H1 (cell line): Measurements from ENCODE around the gene ERAP2. TPM values are rescaled to one million over a fixed set of nuclear protein-coding genes. Genes with fewer than 3 reads are reported as not detected.

Source experiments
- CTCF ChIA-PET: fragments of 300-600 bp; sonication (Branson Sonifier 250); formaldehyde crosslinking; loops from one replicate; lab custom pipeline; 2021; ENCODE audit not compliant: partially characterized antibody; lab: Charles Lee
- POLR2A ChIA-PET: fragments of 300-600 bp; sonication (Branson Sonifier 250); formaldehyde crosslinking; loops from one replicate; lab custom pipeline; 2021; ENCODE audit warnings: inconsistent platforms; ENCODE audit not compliant: partially characterized antibody; lab: Charles Lee
- DNase-seq, 2 experiments: peaks; one replicate each; pipeline versions ENCODE4 v3.0.0 to v3.0.0-alpha.2; 2010 to 2022; ENCODE audit warnings: low spot score in 2 of 2, low read depth in 1 of 2, mixed read lengths in 1 of 2
- FAIRE-seq: peaks from 2 replicates; lab custom pipeline; 2011; peaks lifted over from hg19 to GRCh38; lab: Jason Lieb, UNC
- H2AFZ ChIP-seq: 2 replicates; pipeline ENCODE4 v1.8.1; 2012; ENCODE audit warnings: low read length, inconsistent platforms
- H2AK5ac ChIP-seq: 2 replicates; pipeline ENCODE4 v1.6.1; 2013; ENCODE audit warnings: low read depth, low read length
- H2BK120ac ChIP-seq: replicated peaks from 2 replicates; pipeline ENCODE3; 2013; ENCODE audit warnings: low read depth, low read length, inconsistent platforms
- H2BK12ac ChIP-seq: 2 replicates; pipeline ENCODE4 v1.6.1; 2013; ENCODE audit warnings: low read depth, low read length
- H2BK15ac ChIP-seq: 2 replicates; pipeline ENCODE4 v1.6.1; 2013; ENCODE audit warnings: low read length
- H2BK20ac ChIP-seq: 2 replicates; pipeline ENCODE4 v1.6.1; 2013; ENCODE audit warnings: low read length
- H2BK5ac ChIP-seq: 2 replicates; pipeline ENCODE4 v1.6.1; 2013; ENCODE audit warnings: low read depth, low read length
- H3K14ac ChIP-seq: 2 replicates; pipeline ENCODE4 v1.6.1; 2013; ENCODE audit warnings: inconsistent platforms; ENCODE audit not compliant: insufficient read length
- H3K18ac ChIP-seq: 2 replicates; pipeline ENCODE4 v1.6.1; 2013; ENCODE audit warnings: low read length; ENCODE audit errors: extremely low read depth
- H3K23ac ChIP-seq: 2 replicates; pipeline ENCODE4 v1.6.1; 2013; ENCODE audit warnings: inconsistent platforms; ENCODE audit not compliant: insufficient read length
- H3K23me2 ChIP-seq: 2 replicates; pipeline ENCODE4 v1.6.1; 2013; ENCODE audit warnings: low read depth, low read length
- H3K27ac ChIP-seq: 2 replicates; pipeline ENCODE4 v1.6.1; 2011; ENCODE audit warnings: low read depth, low read length, inconsistent platforms
- H3K27me3 ChIP-seq, 4 experiments: replicated peaks in 1 of 4; 1 replicate in 1 of 4; 2 replicates in 3 of 4; pipeline versions ENCODE4 v1.6.1 to v1.8.1; 2011 to 2013; ENCODE audit warnings: low read length in 3 of 4, mild to moderate bottlenecking in 3 of 4, inconsistent platforms in 2 of 4, mixed read lengths in 2 of 4, moderate library complexity in 1 of 4; ENCODE audit not compliant: control insufficient read depth in 3 of 4, insufficient read depth in 3 of 4; ENCODE audit errors: extremely low read depth in 1 of 4
- H3K36me3 ChIP-seq, 4 experiments: 2 replicates each; pipeline versions ENCODE4 v1.6.1 to v1.8.1; 2011 to 2013; ENCODE audit warnings: mild to moderate bottlenecking in 4 of 4, low read length in 3 of 4, moderate library complexity in 2 of 4, control low read depth in 1 of 4, inconsistent platforms in 1 of 4; ENCODE audit not compliant: insufficient read depth in 4 of 4, control insufficient read depth in 2 of 4
- H3K4ac ChIP-seq: replicated peaks from 2 replicates; pipeline ENCODE3; 2013; ENCODE audit warnings: low read length, low read depth, mixed read lengths, inconsistent platforms; ENCODE audit not compliant: insufficient read length
- H3K4me1 ChIP-seq, 4 experiments: replicated peaks in 1 of 4; 1 replicate in 1 of 4; 2 replicates in 3 of 4; pipeline versions ENCODE4 v1.6.1 to v1.8.1; 2011 to 2013; ENCODE audit warnings: low read length in 3 of 4, inconsistent platforms in 2 of 4, mixed read lengths in 1 of 4; ENCODE audit not compliant: insufficient read depth in 4 of 4, control insufficient read depth in 3 of 4
- H3K4me2 ChIP-seq, 2 experiments: 2 replicates each; pipeline versions ENCODE4 v1.6.1 to v1.8.1; 2011 to 2013; ENCODE audit warnings: low read depth in 2 of 2, low read length in 2 of 2, control low read depth in 1 of 2, inconsistent platforms in 1 of 2, mild to moderate bottlenecking in 1 of 2; ENCODE audit not compliant: insufficient read depth in 1 of 2
- H3K4me3 ChIP-seq, 4 experiments: fragments of 200-600, 300-600 bp in 1 of 4; sonication (generic), shearing (Covaris generic), sonication (Bioruptor Twin) in 1 of 4; 2 replicates each; pipeline versions ENCODE4 v1.5.1 to v1.8.1; 2011 to 2016; ENCODE audit warnings: low read length in 4 of 4, low read depth in 3 of 4, control low read depth in 2 of 4, inconsistent platforms in 2 of 4, mild to moderate bottlenecking in 2 of 4, mixed read lengths in 1 of 4, moderate library complexity in 1 of 4; ENCODE audit not compliant: insufficient read depth in 2 of 4; ENCODE audit errors: extremely low read depth in 1 of 4
- H3K56ac ChIP-seq: replicated peaks from 2 replicates; pipeline ENCODE3; 2013; ENCODE audit warnings: low read depth, mild to moderate bottlenecking, mixed read lengths, low read length, inconsistent platforms; ENCODE audit not compliant: insufficient read length
- H3K79me1 ChIP-seq: 2 replicates; pipeline ENCODE4 v1.6.1; 2013; ENCODE audit warnings: low read depth, low read length, control low read depth
- H3K79me2 ChIP-seq, 2 experiments: 2 replicates each; pipeline versions ENCODE4 v1.6.1 to v1.8.1; 2012 to 2013; ENCODE audit warnings: low read length in 2 of 2, mild to moderate bottlenecking in 2 of 2, inconsistent platforms in 1 of 2; ENCODE audit not compliant: insufficient read depth in 2 of 2, control insufficient read depth in 1 of 2
- H3K9ac ChIP-seq, 4 experiments: replicated peaks in 1 of 4; 1 replicate in 1 of 4; 2 replicates in 3 of 4; pipeline versions ENCODE4 v1.6.1 to v1.8.1; 2011 to 2013; ENCODE audit warnings: low read depth in 3 of 4, low read length in 3 of 4, control low read depth in 2 of 4, mild to moderate bottlenecking in 2 of 4, moderate library complexity in 2 of 4, inconsistent platforms in 1 of 4; ENCODE audit errors: extremely low read depth in 1 of 4
- H3K9me3 ChIP-seq, 2 experiments: 2 replicates each; pipeline versions ENCODE4 v1.6.1 to v1.8.1; 2012 to 2013; ENCODE audit warnings: mild to moderate bottlenecking in 2 of 2, moderate library complexity in 2 of 2, control low read depth in 1 of 2, inconsistent platforms in 1 of 2, low read depth in 1 of 2, low read length in 1 of 2, mixed read lengths in 1 of 2; ENCODE audit not compliant: insufficient read depth in 2 of 2
- H4K20me1 ChIP-seq, 2 experiments: replicated peaks in 1 of 2; 2 replicates each; pipeline versions ENCODE3 to v1.8.1; 2011 to 2013; ENCODE audit warnings: inconsistent platforms in 2 of 2, low read length in 2 of 2, mild to moderate bottlenecking in 1 of 2; ENCODE audit not compliant: insufficient read depth in 2 of 2, control insufficient read depth in 1 of 2
- H4K5ac ChIP-seq: 2 replicates; pipeline ENCODE4 v1.6.1; 2013; ENCODE audit warnings: low read length, low read depth, mixed read lengths, inconsistent platforms; ENCODE audit not compliant: insufficient read length
- H4K8ac ChIP-seq: 2 replicates; pipeline ENCODE4 v1.8.0; 2013; ENCODE audit warnings: mild to moderate bottlenecking, moderate library complexity, low read length, inconsistent platforms; ENCODE audit not compliant: insufficient read depth; ENCODE audit errors: extremely low read depth
- H4K91ac ChIP-seq: replicated peaks from 2 replicates; pipeline ENCODE3; 2013; ENCODE audit warnings: low read length, mixed read lengths, inconsistent platforms; ENCODE audit not compliant: insufficient read length
- ASH2L ChIP-seq: fragments of 200-600, 300-600 bp; sonication (generic); IDR thresholded peaks from one replicate; pipeline ENCODE4 v1.7.1; 2017; ENCODE audit warnings: low read length
- CBX8 ChIP-seq: fragments of 300-800, 300-1000 bp; sonication (generic); IDR thresholded peaks from 2 replicates; pipeline ENCODE4 v1.7.1; 2016; ENCODE audit warnings: low read depth, low read length, borderline replicate concordance
- EP300 ChIP-seq, 2 experiments: IDR thresholded peaks; 1 replicate in 1 of 2; 2 replicates in 1 of 2; pipeline ENCODE4 v1.6.1; 2011 to 2012; ENCODE audit warnings: low read depth in 2 of 2, low read length in 2 of 2, mild to moderate bottlenecking in 2 of 2, borderline replicate concordance in 1 of 2, inconsistent platforms in 1 of 2, moderate library complexity in 1 of 2
- HDAC2 ChIP-seq, 2 experiments: fragments of 300-600 bp in 1 of 2; sonication (generic) in 1 of 2; IDR thresholded peaks; 2 replicates each; pipeline ENCODE4 v1.6.1; 2011 to 2012; ENCODE audit warnings: low read depth in 2 of 2, low read length in 2 of 2, mild to moderate bottlenecking in 2 of 2, moderate library complexity in 2 of 2, borderline replicate concordance in 1 of 2, inconsistent platforms in 1 of 2
- PHF8 ChIP-seq: fragments of 200-600 bp; sonication (generic); conservative IDR thresholded peaks from 2 replicates; pipeline ENCODE4 v1.7.1; 2012; ENCODE audit warnings: low read depth, mild to moderate bottlenecking, inconsistent platforms, low read length, moderate library complexity
- RXRA ChIP-seq: IDR thresholded peaks from 2 replicates; pipeline ENCODE4 v1.6.1; 2011; ENCODE audit warnings: low read depth, mild to moderate bottlenecking, low read length, moderate library complexity; ENCODE audit not compliant: insufficient read depth
- SIRT6 ChIP-seq: IDR thresholded peaks from one replicate; pipeline ENCODE4 v1.7.1; 2012; ENCODE audit warnings: low read length, inconsistent platforms
- TAF7 ChIP-seq: optimal IDR thresholded peaks from 2 replicates; pipeline ENCODE3; 2011; ENCODE audit warnings: low read depth, mild to moderate bottlenecking, inconsistent platforms, low read length, moderate library complexity, borderline replicate concordance
- WGBS, 2 experiments: shearing (Covaris generic) in 1 of 2; methylation state at CpG; one replicate each; pipeline versions ENCODE4 v1.1.6 to v1.1.7; 2013 to 2015; ENCODE audit warnings: low lambda C conversion rate in 2 of 2, mixed read lengths in 2 of 2, inconsistent platforms in 1 of 2, low coverage in 1 of 2, missing lambda C conversion rate in 1 of 2; ENCODE audit not compliant: insufficient replicate concordance in 2 of 2, insufficient coverage in 1 of 2, insufficient read length in 1 of 2; ENCODE audit errors: extremely low coverage in 1 of 2, missing lambda C conversion rate in 1 of 2; 5-methylcytosine and 5-hydroxymethylcytosine counted together
- polyA plus RNA-seq, 7 experiments: library from polyadenylated mRNA; depleted of rRNA in 3 of 7; stranded (reverse) in 5 of 7; unstranded in 2 of 7; fragments of >200 nt in 5 of 7; fragments of 200-250 nt in 2 of 7; gene quantifications; 1 replicate in 5 of 7; 2 replicates in 1 of 7; 4 replicates in 1 of 7; pipeline versions ENCODE4 v1.2.1 to v1.2.3, GENCODE V29; 2011 to 2013; ENCODE audit warnings: missing spikeins in 2 of 7, mixed read lengths in 2 of 7
- total RNA-seq: library from RNA; stranded (reverse); fragmentation: NEBNext Ultra II Directional; extraction: Animal tissue kit (Norgen Biotek cat#: 25700); gene quantifications from 2 replicates; pipeline ENCODE4 v1.2.1, GENCODE V29; 2021
- TF ChIP-seq, protein P1 (sequence below): IDR thresholded peaks from 2 replicates; pipeline ENCODE4 v1.6.1; 2012; ENCODE audit warnings: inconsistent platforms

The ERAP2 gene
- total and polyA plus RNA-seq, 2 of the 8 experiments (the other 6 are each of a cell fraction or from before 2014, with no cell fraction given): 0.14 TPM; not detected in 1

DNA sequence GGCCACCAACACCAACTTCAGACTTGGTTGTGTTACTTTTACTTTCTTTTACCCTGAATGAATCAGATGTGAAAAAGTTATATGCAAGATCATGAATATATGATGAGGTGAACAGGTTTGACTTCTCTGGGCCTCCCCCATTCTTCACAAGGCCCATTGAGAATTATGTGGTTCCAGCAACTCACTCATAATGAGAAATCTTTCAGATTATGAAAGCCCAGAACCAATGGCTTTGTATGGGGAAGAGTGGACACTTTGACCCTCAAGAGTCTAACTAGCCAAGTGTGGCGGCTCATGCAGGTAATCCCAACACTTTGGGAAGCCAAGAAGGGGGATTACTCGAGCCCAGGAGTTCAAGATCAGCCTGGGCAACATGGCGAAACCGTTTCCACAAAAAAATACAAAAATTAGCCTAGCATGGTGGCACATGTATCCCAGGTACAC lies 43.5 kb downstream of the ERAP2 start:
- H4K20me1 ChIP-seq: no peaks in the 10 kb centered on the region
- no peak for TF ChIP-seq SIRT6
- TF ChIP-seq EP300 (IDR thresholded peaks at IDR 0.05; ENCODE audit: borderline replicate concordance in 1 of 2, low read depth in 2 of 2, low read length in 2 of 2): no peak
- no peak for TF ChIP-seq PHF8
- no peak for TF ChIP-seq ASH2L
- no peak for TF ChIP-seq RXRA
- no peak for TF ChIP-seq HDAC2 (IDR thresholded peaks at IDR 0.05; ENCODE audit: borderline replicate concordance in 1 of 2, low read depth in 2 of 2, low read length in 2 of 2)
- TF ChIP-seq CBX8: no peak
- no peak for TF ChIP-seq TAF7
- TF ChIP-seq, protein P1, sequence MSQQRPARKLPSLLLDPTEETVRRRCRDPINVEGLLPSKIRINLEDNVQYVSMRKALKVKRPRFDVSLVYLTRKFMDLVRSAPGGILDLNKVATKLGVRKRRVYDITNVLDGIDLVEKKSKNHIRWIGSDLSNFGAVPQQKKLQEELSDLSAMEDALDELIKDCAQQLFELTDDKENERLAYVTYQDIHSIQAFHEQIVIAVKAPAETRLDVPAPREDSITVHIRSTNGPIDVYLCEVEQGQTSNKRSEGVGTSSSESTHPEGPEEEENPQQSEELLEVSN: no peak
- TF ChIP-seq, all 59 proteins: peak for 0
- H4K5ac ChIP-seq: no peak overlapping the region
- H3K4ac ChIP-seq: no peak overlapping the region
- DNase-seq (no peak), FAIRE-seq (no peak)
- H3K56ac ChIP-seq: no peak overlapping the region
- no peak overlapping the region for H3K23ac ChIP-seq
- no peak overlapping the region for H2AK5ac ChIP-seq
- H3K23me2 ChIP-seq: no peaks in the 10 kb centered on the region
- no peak overlapping the region for H2BK15ac ChIP-seq
- no peak overlapping the region for H2BK20ac ChIP-seq
- no peak overlapping the region for H3K4me3 ChIP-seq
- H3K27ac ChIP-seq: no peak overlapping the region
- H4K8ac ChIP-seq: no peak overlapping the region
- H2BK12ac ChIP-seq: no peak overlapping the region
- no peak overlapping the region for H3K4me2 ChIP-seq
- peaks cover 0 to 4% (median 3%) of the 10 kb centered on the region in 4 experiments; a peak in 4 of 7 replicates for H3K4me1 ChIP-seq
- no peak overlapping the region for H2AFZ ChIP-seq
- H2BK5ac ChIP-seq: no peak overlapping the region
- no peaks in the 10 kb centered on the region for H3K9me3 ChIP-seq
- H3K27me3 ChIP-seq: no peaks in the 10 kb centered on the region
- CTCF ChIA-PET: no interaction called here
- no peak overlapping the region for H3K9ac ChIP-seq
- no peak overlapping the region for H3K14ac ChIP-seq
- no peaks in the 10 kb centered on the region for H3K79me2 ChIP-seq
- POLR2A ChIA-PET: no interaction called here
- H3K79me1 ChIP-seq: no peaks in the 10 kb centered on the region
- no peaks in the 10 kb centered on the region for H3K36me3 ChIP-seq
- no peak overlapping the region for H2BK120ac ChIP-seq
- H3K18ac ChIP-seq: no peak overlapping the region
- 82% methylated on average over 4 of the region's 4 CpGs; no CpG with 5 or more reads in 1 of the 2 experiments for WGBS, 2 experiments
- H4K91ac ChIP-seq: no peak overlapping the region
